Measurements from ENCODE around the gene PRDX1. TPM values are rescaled to one million over a fixed set of nuclear protein-coding genes. Genes with fewer than 3 reads are reported as not detected.
A peak's percentile ranks its signal among the peaks of the same experiment; 100 is the strongest.
"Not testable (repeated sequence)": the region's sequence is repeated elsewhere in the genome, so short reads cannot be mapped to it uniquely, and the experiment has no call there.

The PRDX1 gene
- total RNA-seq, 1 experiment from 2014 or later: 744 TPM

DNA sequence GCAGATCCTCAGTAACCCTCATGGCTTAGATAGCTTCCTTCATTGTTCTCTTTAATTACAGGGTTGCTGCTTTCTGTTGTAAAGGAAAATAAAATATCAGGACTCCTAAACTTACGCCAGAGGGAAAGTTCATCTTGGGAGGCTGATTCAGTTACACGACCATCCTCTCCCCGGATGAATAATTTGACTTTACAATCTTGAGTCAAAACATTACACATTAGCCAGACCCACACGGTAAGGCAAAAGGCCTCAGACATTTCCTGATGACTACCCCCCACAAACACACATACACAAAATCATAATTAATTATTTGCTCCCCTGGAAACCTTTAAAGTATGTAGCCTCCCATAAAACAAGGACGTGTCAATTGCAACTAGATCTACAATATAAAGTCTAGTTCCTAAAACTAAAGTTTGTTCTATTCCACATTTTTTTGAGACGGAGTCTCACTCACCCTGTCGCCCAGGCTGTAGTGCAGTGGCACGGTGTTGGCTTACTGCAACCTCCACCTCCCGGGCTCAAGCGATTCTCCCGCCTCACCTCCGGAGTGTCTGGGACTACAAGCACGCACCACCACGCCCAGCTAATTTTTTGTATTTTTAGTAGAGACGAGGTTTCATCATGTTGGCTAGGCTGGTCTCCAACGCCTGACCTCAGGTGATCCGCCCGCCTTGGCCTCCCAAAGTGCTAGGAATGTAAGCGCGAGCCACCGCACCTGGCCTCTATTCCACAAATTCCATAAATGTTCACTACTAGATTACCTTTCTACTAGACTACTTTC, 830 bp upstream of the PRDX1 start:
- peaks cover 52% of the 10 kb centered on the region for H3K4me1 Mint-ChIP-seq (ENCODE audit: low read depth, unreplicated experiment)
- intact Hi-C loops (cut with micrococcal nuclease; ENCODE audit: unreplicated experiment): loop anchor here (2.0 kb wide), 1 partner anchor 28 kb away; the partner anchor contains the start of gene AKR1A1
- no peaks in the 10 kb centered on the region for H3K9me3 Mint-ChIP-seq (ENCODE audit: low read depth, unreplicated experiment)
- CTCF ChIA-PET: interaction anchor here (1.4 to 2.4 kb wide), 2 partner anchors 22 to 28 kb away, joined by 4 to 9 read pairs; partner anchors contain the start of genes AKR1A1, CCDC163 and MMACHC
- peak overlapping the region; percentile 99 for H3K27ac Mint-ChIP-seq (ENCODE audit: unreplicated experiment)
- peaks cover 57% of the 10 kb centered on the region for H3K36me3 Mint-ChIP-seq (ENCODE audit: insufficient read depth, unreplicated experiment)
- H3K27me3 Mint-ChIP-seq (ENCODE audit: unreplicated experiment): no peaks in the 10 kb centered on the region
- no peak for TF ChIP-seq CTCF (IDR thresholded peaks at IDR 0.05; ENCODE audit: unreplicated experiment)
- DNase-seq: peak; percentile 59
- peak overlapping the region; percentile 84 for H3K4me3 Mint-ChIP-seq (ENCODE audit: low read depth, unreplicated experiment)
- BruUV-seq (replicated peaks): no TSS peak

GRCh38 chr1:45519774-45520173, 1.9 kb downstream of the PRDX1 start:
- H3K9me3 Mint-ChIP-seq (ENCODE audit: low read depth, unreplicated experiment); DNase-seq; H3K27me3 Mint-ChIP-seq (ENCODE audit: unreplicated experiment); intact Hi-C loops (cut with micrococcal nuclease; ENCODE audit: unreplicated experiment); BruUV-seq (replicated peaks): not testable (repeated sequence)
- Mint-ChIP-seq H3K36me3 (ENCODE audit: insufficient read depth, unreplicated experiment) (peaks cover 84% of the 10 kb centered on the region), H3K27ac (ENCODE audit: unreplicated experiment) (peak overlapping the region; percentile 99), H3K4me3 (ENCODE audit: low read depth, unreplicated experiment) (peak overlapping the region; percentile 84), H3K4me1 (ENCODE audit: low read depth, unreplicated experiment) (peaks cover 61% of the 10 kb centered on the region)
- CTCF ChIA-PET: interaction anchor here (0.7 to 0.9 kb wide), 2 partner anchors 29 to 606 kb away, joined by 3 to 6 read pairs; partner anchors contain the start of gene TESK2

DNA sequence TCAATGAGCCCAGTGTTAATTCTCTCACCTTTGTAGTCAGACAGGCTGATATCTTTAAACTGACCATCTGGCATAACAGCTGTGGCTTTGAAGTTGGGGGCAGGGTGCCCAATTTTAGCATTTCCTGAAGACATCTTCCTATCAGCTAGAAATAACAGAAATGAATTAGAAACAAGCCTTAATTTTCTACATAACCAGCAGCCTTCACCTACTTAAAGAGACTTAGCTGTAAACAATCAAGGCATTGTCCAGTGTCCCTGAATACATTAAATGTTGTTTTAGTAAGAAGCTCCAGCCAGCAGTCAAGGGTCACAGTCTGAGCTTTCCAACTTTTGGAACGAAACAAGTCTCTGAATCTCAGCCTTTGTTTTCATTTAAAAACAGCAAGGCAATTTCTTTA, 2.8 kb downstream of the PRDX1 start:
- BruUV-seq (replicated peaks): TSS peak; percentile 12
- Mint-ChIP-seq H3K36me3 (ENCODE audit: insufficient read depth, unreplicated experiment) (peaks cover 92% of the 10 kb centered on the region), H3K4me3 (ENCODE audit: low read depth, unreplicated experiment) (peak overlapping the region; percentile 84), H3K4me1 (ENCODE audit: low read depth, unreplicated experiment) (peaks cover 65% of the 10 kb centered on the region), H3K27me3 (ENCODE audit: unreplicated experiment) (no peaks in the 10 kb centered on the region), H3K27ac (ENCODE audit: unreplicated experiment) (no peak overlapping the region), H3K9me3 (ENCODE audit: low read depth, unreplicated experiment) (no peaks in the 10 kb centered on the region)
- TF ChIP-seq CTCF (IDR thresholded peaks at IDR 0.05; ENCODE audit: unreplicated experiment): no peak
- DNase-seq: no peak
- intact Hi-C loops (cut with micrococcal nuclease; ENCODE audit: unreplicated experiment): no loop called here
- CTCF ChIA-PET: interaction anchor here (0.9 to 1.1 kb wide), 2 partner anchors 28 to 50 kb away, joined by 3 read pairs; partner anchors contain the start of gene TESK2

DNA sequence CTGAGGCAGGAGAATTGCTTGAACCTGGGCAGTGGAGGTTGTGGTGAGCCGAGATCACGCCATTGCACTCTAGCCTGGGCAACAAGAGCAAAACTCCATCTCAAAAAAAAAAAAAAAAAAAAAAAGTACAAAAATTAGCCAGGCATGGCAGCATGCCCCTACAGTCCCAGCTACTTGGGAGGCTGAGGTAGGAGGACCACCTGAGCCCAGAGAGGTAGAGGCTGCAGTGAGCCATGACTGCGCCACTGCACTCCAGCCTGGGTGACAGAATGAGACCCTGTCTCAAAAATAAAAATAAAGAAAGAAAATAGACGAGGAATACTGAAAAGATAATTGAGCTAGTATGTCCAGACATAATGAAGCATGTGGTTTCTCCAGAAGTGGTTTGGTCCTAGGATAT, 3.3 kb downstream of the PRDX1 start:
- DNase-seq; intact Hi-C loops (cut with micrococcal nuclease; ENCODE audit: unreplicated experiment); BruUV-seq (replicated peaks); H3K27me3 Mint-ChIP-seq (ENCODE audit: unreplicated experiment); H3K27ac Mint-ChIP-seq (ENCODE audit: unreplicated experiment); H3K9me3 Mint-ChIP-seq (ENCODE audit: low read depth, unreplicated experiment): not testable (repeated sequence)
- H3K4me1 Mint-ChIP-seq (ENCODE audit: low read depth, unreplicated experiment): peaks cover 65% of the 10 kb centered on the region
- peaks cover 98% of the 10 kb centered on the region for H3K36me3 Mint-ChIP-seq (ENCODE audit: insufficient read depth, unreplicated experiment)
- CTCF ChIA-PET: interaction anchor here (1.1 kb wide), 1 partner anchor 50 kb away, joined by 3 read pairs; no protein-coding TSS in a partner anchor
- H3K4me3 Mint-ChIP-seq (ENCODE audit: low read depth, unreplicated experiment): peak overlapping the region; percentile 84

DNA sequence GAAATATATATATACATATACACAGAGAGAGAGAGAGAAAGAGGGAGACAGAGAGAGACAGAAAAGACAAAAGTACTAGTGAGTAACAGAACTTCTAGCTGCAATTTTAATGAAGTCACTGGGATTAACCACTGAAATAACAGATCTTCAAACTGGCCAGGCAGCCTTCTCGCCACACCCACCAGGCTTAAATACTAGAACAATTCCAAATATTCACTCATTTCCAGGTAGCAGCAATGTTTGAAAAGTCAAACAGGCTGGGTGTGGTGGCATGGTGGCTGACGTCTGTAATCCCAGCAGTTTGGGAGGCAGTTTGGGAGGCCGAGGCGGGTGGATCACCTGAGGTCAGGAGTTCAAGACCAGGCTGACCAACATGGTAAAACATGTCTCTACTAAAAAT, 5.2 kb downstream of the PRDX1 start:
- peaks cover 92% of the 10 kb centered on the region for H3K36me3 Mint-ChIP-seq (ENCODE audit: insufficient read depth, unreplicated experiment)
- DNase-seq: no peak
- no peaks in the 10 kb centered on the region for H3K9me3 Mint-ChIP-seq (ENCODE audit: low read depth, unreplicated experiment)
- peaks cover 58% of the 10 kb centered on the region for H3K4me1 Mint-ChIP-seq (ENCODE audit: low read depth, unreplicated experiment)
- TF ChIP-seq CTCF (IDR thresholded peaks at IDR 0.05; ENCODE audit: unreplicated experiment): no peak
- H3K4me3 Mint-ChIP-seq (ENCODE audit: low read depth, unreplicated experiment): peak overlapping the region; percentile 42
- CTCF ChIA-PET: interaction anchor here (0.8 kb wide), 1 partner anchor 53 kb away, joined by 3 read pairs; no protein-coding TSS in a partner anchor
- no peaks in the 10 kb centered on the region for H3K27me3 Mint-ChIP-seq (ENCODE audit: unreplicated experiment)
- no TSS peak for BruUV-seq (replicated peaks)
- H3K27ac Mint-ChIP-seq (ENCODE audit: unreplicated experiment): no peak overlapping the region
- intact Hi-C loops (cut with micrococcal nuclease; ENCODE audit: unreplicated experiment): no loop called here

All from Calu3 (cell line).